ENCODE measurements around the gene ANKRD29. TPM values are rescaled to one million over a fixed set of nuclear protein-coding genes. Genes with fewer than 3 reads are reported as not detected.

ANKRD29 gene
- total RNA-seq, 1 experiment from 2014 or later: 1.6 TPM

GRCh38 chr18:23645568-23646175, 17.0 kb downstream of the ANKRD29 start:
- no peak for DNase-seq (ENCODE audit: low read depth)

GRCh38 chr18:23643815-23644490, 18.8 kb downstream of the ANKRD29 start:
- no peak for DNase-seq (ENCODE audit: low read depth)

GRCh38 chr18:23641937-23642666, 20.6 kb downstream of the ANKRD29 start:
- DNase-seq (ENCODE audit: low read depth): no peak

- DNase-seq (ENCODE audit: low read depth): no peak
Measured at GRCh38 chr18:23641143-23641720, 21.5 kb downstream of the ANKRD29 start.

GRCh38 chr18:23640052-23640451, 22.7 kb downstream of the ANKRD29 start:
- DNase-seq (ENCODE audit: low read depth): no peak

GRCh38 chr18:23636433-23636832, 26.3 kb downstream of the ANKRD29 start:
- peak; percentile 35 for DNase-seq (ENCODE audit: low read depth)

GRCh38 chr18:23636071-23636399, 26.7 kb downstream of the ANKRD29 start:
- DNase-seq (ENCODE audit: low read depth): no peak

- peak; percentile 78 for DNase-seq (ENCODE audit: low read depth)
Measured at GRCh38 chr18:23635283-23636070, 27.2 kb downstream of the ANKRD29 start.

- DNase-seq (ENCODE audit: low read depth): peak; percentile 23
Measured at GRCh38 chr18:23634692-23635091, 28.0 kb downstream of the ANKRD29 start.

- DNase-seq (ENCODE audit: low read depth): no peak
Measured at GRCh38 chr18:23632615-23633014, 30.1 kb downstream of the ANKRD29 start.

GRCh38 chr18:23631746-23632145, 31.0 kb downstream of the ANKRD29 start:
- DNase-seq (ENCODE audit: low read depth): peak; percentile 36

- no peak for DNase-seq (ENCODE audit: low read depth)
Measured at GRCh38 chr18:23631312-23631711, 31.4 kb downstream of the ANKRD29 start.

- DNase-seq (ENCODE audit: low read depth): no peak
Measured at GRCh38 chr18:23629444-23629946, 33.2 kb downstream of the ANKRD29 start.

GRCh38 chr18:23627970-23628369, 34.7 kb downstream of the ANKRD29 start:
- DNase-seq (ENCODE audit: low read depth): peak; percentile 37

- peak; percentile 81 for DNase-seq (ENCODE audit: low read depth)
Measured at GRCh38 chr18:23627321-23627720, 35.4 kb downstream of the ANKRD29 start.

GRCh38 chr18:23626451-23627279, 36.0 kb downstream of the ANKRD29 start:
- peak; percentile 59 for DNase-seq (ENCODE audit: low read depth)

GRCh38 chr18:23623040-23623439, 39.7 kb downstream of the ANKRD29 start:
- DNase-seq (ENCODE audit: low read depth): no peak

- peak; percentile 23 for DNase-seq (ENCODE audit: low read depth)
Measured at GRCh38 chr18:23619388-23619881, 43.3 kb downstream of the ANKRD29 start.

GRCh38 chr18:23618862-23619387, 43.8 kb downstream of the ANKRD29 start:
- no peak for DNase-seq (ENCODE audit: low read depth)

- DNase-seq (ENCODE audit: low read depth): no peak
Measured at GRCh38 chr18:23617412-23618014, 45.2 kb downstream of the ANKRD29 start.
